GM19193 (cell line): ENCODE data around the gene PRR14.

Experiments
- POLR2A ChIP-seq: IDR thresholded peaks from 4 replicates; pipeline ENCODE4 v1.6.1; 2011; ENCODE audit not compliant: insufficient read depth, insufficient read length; ENCODE audit errors: extremely low read depth

Gene PRR14

GRCh38 chr16:30692396-30693064, 41.8 kb downstream of the PRR14 start:
- TF ChIP-seq POLR2A: no peak

GRCh38 chr16:30694926-30695693, 44.4 kb downstream of the PRR14 start:
- no peak for TF ChIP-seq POLR2A

- TF ChIP-seq POLR2A: no peak
Measured at GRCh38 chr16:30697264-30698138, 46.7 kb downstream of the PRR14 start.

GRCh38 chr16:30698139-30698815, 47.5 kb downstream of the PRR14 start:
- peak; percentile 93 for TF ChIP-seq POLR2A

GRCh38 chr16:30698816-30699614, 48.3 kb downstream of the PRR14 start, which contains the start of gene SRCAP:
SRCAP (plus strand) TSS chr16:30699171; CDS start chr16:30700825, 1,654 bp downstream.
- TF ChIP-seq POLR2A: peak; percentile 56

GRCh38 chr16:30699615-30700099, 48.9 kb downstream of the PRR14 start:
- TF ChIP-seq POLR2A: no peak

- TF ChIP-seq POLR2A: no peak
Measured at GRCh38 chr16:30700491-30700890, 49.7 kb downstream of the PRR14 start.

GRCh38 chr16:30700971-30701370, 50.2 kb downstream of the PRR14 start:
- TF ChIP-seq POLR2A: no peak

- no peak for TF ChIP-seq POLR2A
Measured at GRCh38 chr16:30703971-30704370, 53.2 kb downstream of the PRR14 start.
